T-helper 22 cell (primary cell): Measurements from ENCODE around the gene MAP4.
"Not testable (repeated sequence)": the region's sequence is repeated elsewhere in the genome, so short reads cannot be mapped to it uniquely, and the experiment has no call there.

Experiments
- DNase-seq: peaks from one replicate; pipeline ENCODE4 v3.0.0-alpha.2; 2020; ENCODE audit warnings: low read depth

MAP4 gene

DNA sequence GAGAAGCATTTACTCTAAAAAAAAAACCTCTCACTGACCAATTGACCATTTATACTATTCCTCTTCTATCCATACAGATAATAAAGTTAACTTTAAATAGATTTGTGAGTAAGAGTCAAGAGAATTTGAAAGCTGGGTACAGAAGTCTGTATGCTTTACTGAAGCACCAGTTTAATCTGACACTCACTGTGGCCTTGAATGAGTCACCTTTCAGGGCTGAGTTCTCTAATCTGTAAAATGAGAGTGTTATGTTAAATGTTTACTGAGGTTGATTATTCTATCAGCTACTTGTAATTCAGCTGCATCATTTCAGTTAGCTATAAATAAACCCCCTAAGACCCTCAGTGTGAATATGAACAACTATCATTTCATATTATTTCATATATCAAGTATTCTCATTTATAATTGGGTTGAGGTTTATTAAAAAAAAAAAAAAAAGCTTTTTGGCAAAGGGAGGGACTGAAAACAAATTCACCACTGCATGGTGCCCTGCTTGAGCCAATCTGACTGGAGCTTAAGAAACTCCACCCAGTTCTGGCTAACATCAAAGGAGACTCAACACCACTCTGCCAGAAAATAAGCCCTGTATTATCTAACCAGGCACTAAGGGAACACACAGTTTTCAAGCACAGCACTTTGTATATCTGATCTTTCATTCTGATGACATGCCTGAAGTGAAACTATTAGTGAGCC, 2.8 kb downstream of the MAP4 start:
- DNase-seq = no peak

DNA sequence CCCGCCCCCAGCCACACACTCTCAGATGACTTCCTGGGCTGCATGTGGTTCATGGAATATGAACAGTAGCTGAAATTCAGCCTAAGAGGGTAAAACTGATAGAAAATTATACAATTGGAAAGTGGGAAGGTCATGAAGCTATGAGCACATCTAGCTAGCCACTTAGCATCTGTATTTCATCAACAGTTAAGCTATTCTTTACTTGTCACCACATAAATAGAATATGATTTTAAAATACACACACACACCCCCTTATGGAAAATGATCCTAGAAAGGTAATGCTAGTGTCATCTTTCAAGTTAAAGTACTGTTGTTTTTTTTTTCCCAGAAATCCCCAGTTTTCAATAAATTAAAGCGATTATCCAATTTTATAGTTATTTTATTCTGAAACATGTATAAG, 3.6 kb downstream of the MAP4 start:
- DNase-seq = no peak

DNA sequence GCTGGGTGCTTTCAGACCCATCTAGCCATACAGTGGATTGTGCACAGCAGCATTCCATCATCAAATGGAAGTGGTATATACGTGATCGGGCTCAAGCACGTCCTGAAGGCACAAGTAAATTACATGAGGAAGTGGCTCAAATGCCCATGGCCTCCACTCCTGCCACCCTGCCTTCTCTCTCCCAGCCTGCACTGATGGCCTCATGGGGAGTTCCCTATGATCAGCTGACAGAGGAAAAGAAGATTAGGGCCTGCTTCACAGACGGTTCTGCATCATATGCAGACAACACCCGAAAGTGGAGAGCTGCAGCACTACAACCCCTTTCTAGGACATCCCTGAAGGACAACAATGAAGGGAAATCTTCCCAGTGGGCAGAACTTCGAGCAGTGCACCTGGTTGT, 8.2 kb downstream of the MAP4 start:
- DNase-seq = not testable (repeated sequence)

DNA sequence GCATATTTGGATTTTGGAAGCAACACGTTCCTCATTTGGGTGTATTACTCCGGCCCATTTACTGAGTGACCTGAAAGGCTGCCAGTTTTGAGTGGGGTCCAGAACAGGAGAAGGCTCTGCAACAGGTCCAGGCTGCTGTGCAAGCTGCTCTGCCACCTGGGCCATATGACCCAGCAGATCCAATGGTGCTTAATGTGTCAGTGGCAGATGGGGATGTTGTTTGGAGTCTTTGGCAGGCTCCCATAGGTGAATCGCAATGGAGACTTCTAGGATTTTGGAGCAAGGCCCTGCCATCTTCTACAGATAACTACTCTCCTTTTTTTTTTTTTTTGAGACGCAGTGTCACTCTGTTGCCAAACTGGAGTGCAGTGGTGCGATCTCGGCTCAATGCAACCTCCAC, 8.9 kb downstream of the MAP4 start:
- not testable (repeated sequence) for DNase-seq

DNA sequence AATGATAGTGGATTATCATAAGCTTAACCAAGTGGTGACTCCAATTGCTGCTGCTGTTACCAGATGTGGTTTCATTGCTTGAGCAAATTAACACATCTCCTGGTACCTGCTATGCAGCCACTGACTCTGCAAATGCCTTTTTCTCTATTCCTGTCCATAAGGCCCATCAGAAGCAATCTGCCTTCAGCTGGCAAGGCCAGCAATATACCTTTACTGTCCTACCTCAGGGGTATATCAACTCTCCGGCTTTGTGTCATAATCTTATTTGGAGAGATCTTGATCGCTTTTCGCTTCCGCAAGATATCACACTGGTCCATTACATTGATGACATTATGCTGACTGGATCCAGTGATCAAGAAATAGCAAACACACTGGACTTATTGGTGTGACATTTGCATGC, 9.4 kb downstream of the MAP4 start:
- not testable (repeated sequence) for DNase-seq

DNA sequence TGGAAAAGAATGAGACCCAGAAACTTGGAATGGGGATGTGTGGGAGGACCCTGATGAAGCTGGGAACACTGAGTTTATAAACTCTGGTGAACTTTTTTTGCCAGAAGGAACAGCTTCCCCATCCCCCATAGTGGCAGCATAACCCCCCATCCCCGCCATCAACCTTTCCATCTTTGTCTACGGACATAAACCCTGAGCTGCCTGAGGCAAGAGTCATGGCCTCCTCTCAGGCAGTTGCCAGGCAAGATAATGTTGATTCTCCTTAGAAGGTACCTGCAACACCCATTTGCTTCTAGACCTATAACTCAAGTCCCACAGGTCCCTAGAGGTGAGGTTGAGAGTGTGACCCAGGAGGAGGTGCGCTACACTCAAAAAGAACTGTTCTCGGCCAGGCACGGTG, 11.5 kb downstream of the MAP4 start:
- no peak for DNase-seq

DNA sequence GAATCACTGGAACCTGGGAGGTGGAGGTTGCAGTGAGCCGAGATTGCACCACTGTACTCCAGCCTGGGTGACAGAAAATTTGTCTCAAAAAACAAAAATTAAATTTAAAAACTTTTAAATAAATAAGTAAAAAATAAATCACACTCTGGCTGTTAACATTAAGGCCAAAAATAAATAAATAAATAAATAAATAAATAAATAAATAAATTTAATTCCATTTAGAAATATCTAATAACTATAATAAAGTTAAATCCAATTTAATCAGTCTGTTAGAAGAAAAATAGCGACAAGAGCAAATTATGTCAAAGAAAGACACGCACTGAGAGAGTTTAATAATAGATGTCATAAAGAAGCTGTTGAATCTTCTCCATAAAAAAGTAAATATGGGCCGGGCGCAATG, 13.4 kb downstream of the MAP4 start:
- DNase-seq = no peak

DNA sequence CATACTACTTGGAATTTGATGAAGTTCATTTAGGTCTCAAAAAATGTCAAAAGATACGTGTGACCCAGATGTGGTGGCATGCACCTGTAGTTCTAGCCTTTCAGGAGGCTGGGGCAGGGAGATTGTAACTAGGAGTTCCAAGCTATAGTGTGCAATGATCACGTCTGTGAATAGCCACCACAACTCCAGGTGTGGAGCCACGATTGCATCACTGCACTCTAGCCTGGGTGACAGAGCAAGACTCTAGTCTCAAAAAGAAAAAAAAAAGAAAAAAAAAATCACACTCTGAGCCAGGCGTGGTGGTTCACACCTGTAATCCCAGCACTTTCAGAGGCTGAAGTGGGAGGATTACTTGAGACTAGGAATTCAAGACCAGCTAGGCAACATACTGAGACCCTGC, 14.2 kb downstream of the MAP4 start:
- no peak for DNase-seq

DNA sequence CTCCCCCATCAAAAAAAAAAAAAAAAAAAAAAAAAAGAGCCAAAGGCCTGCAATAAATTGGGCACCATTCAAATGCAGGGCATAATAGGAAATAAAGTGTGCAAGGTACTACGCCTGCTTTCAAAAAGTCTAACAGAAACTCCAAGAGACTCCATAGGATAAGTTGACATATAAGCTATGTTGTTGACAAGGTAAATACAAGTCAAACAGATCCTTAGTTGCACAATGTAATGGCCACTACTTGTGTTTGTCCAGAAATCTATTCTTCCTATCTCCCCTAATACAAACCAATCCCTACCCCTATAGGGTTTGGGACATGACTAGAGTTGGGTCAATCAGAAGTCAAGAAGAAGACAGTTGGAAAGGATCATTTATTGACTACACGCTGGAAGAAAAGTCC, 16.0 kb downstream of the MAP4 start:
- DNase-seq = no peak

DNA sequence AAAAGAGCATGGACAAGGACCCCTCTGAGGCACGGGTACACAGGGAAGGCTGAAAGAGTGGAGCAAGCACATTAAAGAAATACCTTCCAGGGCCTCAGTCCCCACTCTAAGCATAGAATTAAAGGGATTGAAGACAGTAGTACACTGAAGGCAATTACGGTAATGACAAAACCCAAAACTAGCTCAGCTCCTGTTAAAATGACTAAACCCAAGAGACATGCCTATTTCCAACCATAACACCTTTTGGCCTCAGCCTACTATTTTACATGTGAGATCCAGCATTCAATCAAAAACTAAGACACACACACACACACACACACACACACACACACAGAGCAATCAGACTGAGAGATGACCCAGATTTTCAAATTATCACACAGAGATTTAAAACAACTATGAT, 19.8 kb downstream of the MAP4 start:
- no peak for DNase-seq

DNA sequence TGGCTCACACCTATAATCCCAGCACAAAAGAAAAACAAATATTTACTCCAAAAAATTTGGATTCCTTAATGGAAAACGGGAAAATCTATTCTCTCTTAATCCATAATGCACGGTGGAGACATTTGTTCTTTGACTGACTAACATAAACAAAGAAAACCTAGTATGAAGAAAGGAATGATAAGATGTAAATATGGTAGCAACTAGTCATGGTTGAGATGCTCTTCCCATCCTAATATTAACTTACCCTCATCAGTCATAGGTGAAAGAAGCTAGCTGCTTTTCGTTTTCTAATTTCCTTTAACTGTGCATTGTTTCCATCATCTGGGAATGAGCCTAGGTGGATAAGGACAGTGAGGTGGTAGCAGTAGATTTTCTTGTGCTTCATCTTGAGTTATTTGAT, 22.0 kb downstream of the MAP4 start:
- no peak for DNase-seq

DNA sequence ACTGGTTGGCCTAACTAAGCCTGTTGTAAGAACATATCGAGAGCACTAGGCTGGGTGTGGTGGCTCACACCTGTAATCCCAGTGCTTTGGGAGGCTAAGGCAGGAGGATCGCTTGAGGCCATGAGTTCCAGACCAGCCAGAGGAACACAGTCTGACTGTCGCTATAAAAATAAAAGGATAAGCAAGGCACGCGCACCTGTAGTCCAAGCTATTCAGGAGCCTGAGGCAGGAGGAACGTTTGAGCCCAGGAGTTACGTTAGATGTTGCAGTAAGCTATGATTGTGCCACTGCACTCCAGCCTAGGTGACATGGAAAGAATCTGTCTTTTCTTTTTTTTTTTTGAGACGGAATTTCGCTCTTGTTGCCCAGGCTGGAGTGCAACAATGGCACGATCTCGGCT, 24.9 kb downstream of the MAP4 start:
- no peak for DNase-seq

DNA sequence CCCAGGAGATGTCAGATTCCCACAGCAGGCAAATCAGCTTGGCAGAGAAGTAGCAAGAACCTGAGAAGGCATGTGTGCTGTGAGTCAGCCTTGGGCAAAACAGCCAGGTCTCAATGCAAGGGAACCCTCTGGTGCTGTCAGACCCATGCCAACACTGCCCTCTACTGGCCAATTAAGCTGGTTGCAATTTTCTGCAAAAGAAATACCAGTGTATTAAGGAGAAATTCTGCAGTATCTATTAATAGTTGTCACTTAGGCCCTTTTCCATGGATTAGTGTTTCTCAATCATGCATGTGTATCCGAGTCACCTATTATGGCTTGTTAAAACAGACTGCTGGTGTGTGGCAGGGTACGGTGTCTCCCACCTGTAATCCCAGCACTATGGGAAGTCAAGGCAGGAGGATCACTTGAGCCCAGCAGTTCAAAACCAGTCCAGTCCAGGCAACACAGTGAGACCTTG, 26.2 kb downstream of the MAP4 start:
- peak; percentile 40 for DNase-seq

DNA sequence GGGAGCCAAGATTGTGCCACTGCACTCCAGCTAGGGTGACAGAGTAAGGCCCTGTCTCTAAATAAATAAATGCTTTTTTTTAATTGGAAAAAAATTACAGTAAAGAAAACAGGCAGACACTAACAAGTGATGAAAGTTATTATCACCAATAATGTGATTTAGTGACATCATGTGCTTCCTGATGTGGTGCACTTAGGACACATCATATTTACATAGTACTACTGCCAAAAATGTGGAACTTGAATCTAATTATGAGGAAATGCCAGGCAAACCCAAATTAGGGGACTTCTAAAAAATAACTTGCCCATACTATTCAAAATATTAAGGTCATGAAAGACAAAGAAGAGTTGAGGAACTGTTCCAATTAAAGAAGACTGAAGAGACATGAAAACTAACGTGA, 30.8 kb downstream of the MAP4 start:
- DNase-seq = no peak

DNA sequence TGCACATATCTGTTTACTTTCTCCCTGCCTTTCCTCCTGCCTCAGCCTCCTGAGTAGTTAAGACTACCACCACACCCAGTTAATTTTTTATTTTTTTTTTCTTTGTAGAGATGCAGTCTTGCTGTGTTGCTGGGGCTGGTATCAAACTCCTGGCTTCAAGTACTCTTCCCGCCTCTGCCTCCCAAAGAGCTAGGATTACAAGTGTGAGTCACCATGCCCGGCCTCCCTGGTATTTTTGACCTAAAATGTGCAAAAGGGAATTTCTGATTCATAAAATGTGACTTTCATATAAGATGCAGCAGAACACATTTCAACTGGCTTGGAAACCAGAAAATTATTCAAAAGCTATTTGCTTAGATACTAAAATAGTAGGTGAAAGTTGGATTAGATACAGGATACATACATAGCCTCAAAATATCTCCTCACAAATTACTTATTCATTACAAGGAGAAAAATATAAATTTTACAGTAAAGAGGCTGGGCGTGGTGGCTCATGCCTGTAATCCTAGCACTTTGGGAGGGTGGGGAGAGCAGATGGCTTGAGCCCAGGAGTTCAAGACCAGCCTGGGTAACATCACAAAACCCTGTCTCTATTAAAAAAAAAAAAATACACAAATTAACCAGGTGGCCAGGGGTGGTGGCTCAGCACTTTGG, 32.0 kb downstream of the MAP4 start:
- no peak for DNase-seq

DNA sequence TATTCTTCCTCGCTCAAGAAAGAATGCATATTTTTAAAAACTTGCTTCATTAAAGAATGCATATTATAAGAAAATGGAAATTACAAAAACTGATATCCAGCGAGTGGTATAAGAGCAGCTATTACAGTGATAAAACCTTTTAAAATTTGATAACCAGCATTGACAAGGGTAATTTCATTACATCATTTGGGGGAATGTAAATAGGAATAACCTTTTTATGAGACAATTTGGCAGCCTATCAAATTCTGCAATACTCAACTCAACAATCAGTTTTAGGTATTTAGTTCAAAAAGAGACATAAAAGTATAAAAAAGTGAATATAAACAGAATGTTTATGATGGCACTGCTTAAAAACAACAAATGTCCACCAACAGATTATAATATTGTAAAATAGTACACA, 35.4 kb downstream of the MAP4 start:
- no peak for DNase-seq

DNA sequence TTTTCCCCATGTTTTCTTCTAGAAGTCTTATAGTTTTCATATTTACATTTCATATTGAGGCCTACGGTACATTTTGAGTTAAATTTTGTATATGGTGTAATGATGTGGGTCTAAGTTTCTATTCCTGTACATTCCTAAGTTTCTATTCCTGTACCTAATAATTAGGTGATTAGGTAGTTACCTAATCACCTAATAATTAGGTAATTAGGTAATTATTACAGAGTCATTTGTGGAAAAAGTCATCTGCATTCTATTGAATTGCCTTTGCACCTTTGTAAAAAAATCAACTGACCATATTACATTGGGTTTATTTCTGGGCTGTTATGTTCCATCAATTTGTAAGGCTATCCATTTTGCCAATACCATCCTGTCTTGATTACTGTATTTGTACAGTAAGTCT, 37.1 kb downstream of the MAP4 start:
- no peak for DNase-seq

DNA sequence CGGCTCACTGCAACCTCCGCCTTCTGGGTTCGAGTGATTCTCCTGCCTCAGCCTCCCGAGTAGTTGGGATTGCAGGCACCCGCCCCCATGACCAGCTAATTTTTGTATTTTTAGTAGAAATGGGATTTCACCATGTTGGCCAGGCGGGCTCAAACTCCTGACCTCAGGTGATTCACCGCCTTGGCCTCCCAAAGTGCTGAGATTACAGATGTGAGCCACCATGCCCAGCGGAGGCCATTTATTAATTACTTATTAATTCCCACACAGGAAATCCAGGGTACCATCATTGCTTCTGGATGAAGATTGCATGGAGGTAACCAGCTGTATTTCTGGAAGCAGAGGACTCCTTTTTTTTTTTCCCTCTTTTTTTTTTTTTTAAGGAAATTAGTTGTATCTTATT, 37.8 kb downstream of the MAP4 start:
- DNase-seq = no peak

DNA sequence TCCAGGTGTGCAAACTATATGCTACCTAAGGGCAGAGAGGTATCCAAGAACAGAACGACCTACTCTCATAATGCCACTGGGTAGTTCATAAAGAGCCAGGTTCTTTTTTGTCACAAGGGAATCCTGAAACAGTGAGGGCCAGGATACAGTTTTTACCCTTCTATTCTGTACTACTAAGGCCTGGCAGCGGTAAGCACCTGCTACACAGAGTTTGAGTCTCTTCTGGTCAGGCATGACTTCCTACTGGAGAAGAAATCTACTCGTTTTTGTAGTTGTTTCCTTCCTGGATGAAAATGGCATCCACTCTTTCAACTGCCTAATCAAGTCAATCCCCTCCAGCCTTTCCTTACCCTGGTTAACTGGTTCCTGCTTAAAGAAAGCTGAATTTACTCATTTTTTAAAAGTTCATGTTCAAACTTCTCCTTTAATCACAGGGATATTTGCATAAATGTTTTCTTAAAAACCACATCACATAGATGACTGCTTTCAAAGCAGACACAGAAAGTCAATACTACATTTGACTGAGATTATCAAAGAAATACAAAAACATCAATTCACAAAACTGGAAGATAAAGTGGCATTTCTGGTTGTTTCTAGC, 40.0 kb downstream of the MAP4 start:
- no peak for DNase-seq

DNA sequence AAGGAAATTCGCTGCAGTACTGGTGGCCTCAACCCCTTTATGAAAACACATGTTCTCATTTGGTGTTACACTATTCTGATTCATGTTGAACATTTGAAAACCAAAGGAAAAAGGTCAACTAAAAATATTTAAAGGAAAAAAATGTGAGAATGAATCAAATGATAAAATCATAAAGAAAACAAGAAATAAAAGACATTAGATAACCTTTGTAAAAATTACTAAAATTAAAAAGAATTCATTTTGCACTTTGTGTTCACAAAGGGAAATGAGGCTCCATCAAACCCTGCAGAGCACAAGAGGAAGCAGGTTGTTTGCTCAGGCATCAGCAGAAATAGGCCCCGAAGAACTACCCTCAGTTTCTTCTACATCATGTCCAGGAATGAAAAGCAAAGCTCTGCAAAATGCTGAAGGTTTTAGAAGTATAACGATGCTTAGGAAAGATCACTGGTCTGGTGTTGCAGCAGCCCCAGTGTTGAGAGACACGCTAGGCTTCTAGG, 41.2 kb downstream of the MAP4 start:
- DNase-seq = no peak

DNA sequence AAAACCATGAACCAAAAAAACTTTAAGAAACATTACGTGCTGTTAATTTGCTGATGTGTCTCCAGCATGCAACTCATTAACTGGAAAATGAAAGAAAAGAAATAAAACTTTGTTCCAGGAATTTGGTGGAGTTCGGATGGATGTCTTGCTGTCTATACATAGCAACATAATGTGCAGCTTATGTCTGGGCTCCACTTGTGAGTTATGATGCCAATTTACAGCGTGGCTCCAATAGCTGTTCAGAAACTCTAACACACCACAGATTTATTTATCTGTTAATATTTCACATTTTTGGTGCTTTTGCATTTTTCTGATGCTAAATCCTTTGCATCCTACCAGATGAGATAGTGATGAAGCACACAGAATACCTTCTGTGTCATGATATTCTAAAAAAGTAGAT, 45.1 kb downstream of the MAP4 start:
- no peak for DNase-seq

DNA sequence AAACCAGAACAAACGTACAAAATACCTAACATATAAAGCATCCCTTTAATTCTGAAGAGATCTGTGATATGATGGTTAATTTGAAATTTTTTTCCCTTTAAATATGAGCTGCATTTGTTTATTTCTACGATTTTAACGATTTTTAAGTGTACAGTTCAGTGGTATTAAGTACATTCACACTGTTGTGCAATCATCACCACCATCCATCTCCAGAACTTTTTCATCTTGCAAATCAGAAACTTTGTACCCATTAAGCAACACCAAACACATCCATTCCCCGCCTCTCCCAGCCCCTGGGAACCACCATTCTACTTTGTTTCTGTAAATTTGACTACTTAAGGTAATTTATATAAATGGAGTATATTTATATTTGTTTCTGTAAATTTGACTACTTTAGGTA, 51.5 kb downstream of the MAP4 start:
- no peak for DNase-seq

DNA sequence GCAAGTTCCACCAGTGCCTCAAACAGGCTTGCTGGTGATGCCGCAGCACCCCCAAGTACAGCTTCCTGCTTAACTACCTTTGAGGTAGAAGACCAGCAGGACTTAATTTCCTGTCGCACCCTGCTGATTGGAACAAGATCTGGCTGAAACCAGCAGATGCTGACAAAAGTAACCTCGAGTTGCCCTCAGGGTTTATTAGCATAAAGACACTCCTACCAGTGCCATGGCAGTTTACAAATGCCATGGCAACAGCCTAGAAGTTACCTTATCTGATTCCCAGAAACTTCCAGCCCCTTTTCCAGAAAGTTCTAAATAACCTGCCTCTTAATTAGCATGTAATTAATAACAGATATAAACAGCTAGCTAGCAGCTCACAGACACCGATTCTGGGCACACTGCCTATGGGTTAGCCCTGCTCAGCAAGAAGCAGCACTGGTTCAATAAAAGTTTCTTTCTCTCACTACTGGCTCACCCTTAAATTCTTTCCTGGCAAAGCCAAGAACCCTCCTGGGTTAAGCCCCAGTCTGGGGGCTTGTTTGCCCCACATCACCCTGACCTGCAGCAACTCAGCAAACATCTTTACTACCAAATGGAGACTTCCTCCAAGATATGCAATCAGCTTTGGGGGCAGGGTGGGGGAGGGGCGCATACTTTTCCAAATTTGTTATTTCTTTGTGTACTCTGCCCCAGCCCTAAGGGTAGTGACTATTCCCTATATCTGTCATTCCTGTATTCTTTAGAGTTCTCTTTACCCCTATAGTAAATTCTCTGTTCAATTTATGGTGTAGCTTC, 54.2 kb downstream of the MAP4 start:
- DNase-seq = peak; percentile 2
